Endothelial cell of hepatic sinusoid (primary cell): ENCODE data around the gene KHDRBS2.

Experiments used
- in situ Hi-C: cut with HindIII; loops from 2 replicates; pipeline ENCODE4 v1.10.0; 2017; ENCODE audit warnings: low sequenced_read_pairs

The KHDRBS2 gene

DNA sequence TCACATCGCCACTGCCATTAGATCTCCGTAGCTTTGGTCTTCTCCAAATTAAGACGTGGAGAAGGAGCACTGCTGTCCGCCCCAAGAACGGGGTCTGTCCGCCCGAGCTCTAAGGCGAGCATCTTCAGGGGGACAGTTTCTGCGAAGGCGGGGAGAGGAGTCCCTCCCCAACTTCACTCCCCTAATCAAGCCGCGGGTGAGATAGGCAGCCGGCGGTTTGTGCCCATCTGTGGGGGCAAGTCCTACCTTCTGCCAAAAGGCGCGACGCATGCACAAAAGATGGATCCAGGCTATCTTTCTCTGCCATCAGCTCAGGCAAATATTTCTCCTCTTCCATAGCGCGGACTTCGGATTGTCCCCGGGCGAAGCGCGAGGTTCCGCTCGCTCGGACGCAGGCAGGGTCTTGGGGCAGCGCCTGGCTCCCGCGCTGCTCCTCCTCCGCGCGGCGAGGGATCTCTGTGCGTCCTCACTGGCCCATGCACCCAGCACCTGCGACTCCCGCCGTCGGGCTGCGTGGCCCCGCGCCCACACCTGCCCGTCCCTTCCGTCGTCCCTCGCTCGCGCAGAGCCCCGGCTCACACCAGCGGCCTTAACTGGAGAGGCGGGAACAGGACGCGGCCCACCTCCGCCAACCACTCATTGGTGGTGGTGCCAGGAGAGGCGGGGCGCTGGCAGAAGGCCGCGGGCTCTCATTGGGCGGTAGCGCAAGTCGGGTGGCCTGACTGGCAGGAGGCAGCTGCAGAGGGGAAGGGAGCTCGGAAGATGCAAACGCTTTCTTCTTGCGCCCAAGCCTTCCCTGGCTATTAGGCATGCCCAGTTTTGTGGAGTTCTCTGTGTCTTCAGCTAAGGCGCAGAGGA lies at the start of gene KHDRBS2:
Gene KHDRBS2 (minus strand): TSS at position 614 of the 858 bp plus-strand sequence.
- in situ Hi-C loops = no loop called here

DNA sequence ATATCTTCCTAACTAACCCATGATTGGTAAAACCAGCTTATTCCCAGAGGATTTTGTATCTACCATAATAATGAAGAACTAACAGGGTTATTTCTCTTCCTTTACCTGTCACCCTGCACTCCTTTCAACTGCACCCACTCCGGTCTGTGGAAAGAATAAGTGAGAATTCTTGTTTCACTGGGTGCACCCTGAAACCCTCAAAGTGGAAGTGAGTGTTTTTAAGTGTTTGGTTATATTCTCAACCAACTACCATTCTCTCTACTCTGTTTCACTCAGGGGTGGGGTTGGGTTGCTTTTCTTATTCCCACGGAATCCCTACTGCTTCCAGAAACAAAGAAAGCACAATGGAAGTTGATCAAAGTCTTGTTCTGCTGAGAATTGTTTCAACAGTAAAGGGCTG lies 42.6 kb upstream of the KHDRBS2 start:
- in situ Hi-C loops = no loop called here

DNA sequence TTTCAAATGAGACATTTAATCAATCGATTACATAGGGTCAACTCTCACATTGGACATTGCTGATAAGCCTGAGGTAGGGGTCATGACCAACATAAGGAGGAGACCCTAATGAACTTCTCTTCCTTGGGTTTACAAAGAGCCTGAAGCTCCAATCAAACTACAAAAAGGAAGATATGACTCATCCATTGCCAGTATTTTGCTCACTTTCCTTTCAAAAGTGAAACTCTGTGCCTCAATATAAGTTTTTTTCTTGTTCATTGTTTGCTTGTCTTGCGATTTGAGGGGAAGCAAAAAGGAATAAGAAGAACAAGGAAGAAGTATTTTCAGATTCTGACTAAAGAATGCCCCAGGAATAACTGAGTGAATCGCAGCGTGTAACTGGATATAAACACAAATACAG lies 38.8 kb upstream of the KHDRBS2 start:
- in situ Hi-C loops = no loop called here

DNA sequence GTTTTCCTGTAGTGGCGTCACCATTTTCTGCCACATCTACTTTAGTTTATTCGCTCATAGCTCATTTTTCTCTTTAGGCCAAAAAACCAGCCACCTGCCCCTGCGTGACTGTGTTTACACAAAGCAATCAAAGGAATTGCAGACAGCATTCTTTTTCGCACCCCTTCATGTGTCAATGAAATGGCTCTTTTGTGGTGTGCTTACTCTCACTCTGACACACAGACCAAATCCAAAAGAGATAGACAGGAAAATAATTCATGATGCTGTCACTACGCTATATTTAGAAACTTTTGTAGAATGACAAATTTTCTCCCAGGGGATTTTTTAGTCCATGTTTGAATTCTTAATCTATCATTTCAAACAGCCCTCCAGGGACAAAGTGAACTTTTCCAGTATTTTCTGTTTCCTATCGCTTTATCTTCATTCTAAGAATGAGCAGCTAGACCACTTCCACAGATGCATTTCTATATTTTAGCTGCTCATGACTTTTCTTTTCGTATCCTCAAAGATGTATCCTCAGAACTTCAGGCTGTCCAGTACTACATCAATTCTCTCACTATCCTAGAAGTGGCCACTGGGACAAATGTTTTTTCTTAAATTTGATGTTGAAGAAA lies 37.9 kb upstream of the KHDRBS2 start:
- in situ Hi-C loops = no loop called here

DNA sequence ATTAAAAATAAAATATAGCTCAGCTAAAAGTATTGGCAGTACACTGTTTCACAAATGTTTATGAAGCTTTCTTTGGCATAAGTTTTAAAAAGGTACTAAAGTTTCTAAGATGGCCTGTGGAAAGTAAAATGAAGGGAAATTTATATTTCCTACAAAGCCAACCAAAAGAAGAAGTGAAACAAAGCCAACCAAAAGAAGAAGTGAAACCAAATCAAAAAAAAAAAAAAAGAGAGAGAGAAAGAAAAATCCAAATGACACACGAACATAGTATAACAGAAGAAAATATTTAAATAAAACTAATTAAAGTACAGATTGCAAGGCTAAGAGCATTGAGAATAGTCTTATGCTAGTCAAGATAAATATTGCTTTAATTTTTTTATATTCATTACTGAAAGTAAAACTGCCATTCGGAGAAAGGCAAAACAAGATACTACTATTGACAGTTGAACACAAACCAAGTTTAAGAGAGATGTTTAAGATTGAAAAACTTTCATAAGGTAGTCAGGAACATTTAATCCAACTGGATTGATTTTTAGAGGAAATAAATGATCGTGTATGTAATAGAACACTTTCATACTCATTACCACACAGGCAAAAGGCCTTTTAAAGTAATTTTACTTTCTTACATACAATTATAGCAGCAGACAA lies 12.8 kb upstream of the KHDRBS2 start:
- in situ Hi-C loops = no loop called here

DNA sequence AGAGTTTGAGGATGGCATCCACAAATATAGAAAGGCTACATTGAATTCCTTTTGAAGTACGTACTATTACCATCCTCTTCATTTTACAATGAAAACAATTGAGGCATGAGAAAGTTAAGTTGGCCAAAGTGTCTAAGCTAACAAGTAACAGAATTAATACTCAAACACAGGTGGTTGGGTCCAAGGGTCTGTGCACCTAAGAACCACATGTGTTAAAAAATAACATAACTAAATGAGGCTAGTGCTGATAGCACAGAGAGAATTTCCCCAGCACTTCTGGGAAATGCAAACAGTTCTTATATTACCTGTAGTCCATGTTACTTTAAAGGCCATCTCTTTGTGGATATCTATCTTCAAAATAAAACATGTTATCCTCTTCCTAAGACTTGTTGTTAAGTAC lies 10.5 kb upstream of the KHDRBS2 start:
- in situ Hi-C loops = no loop called here

DNA sequence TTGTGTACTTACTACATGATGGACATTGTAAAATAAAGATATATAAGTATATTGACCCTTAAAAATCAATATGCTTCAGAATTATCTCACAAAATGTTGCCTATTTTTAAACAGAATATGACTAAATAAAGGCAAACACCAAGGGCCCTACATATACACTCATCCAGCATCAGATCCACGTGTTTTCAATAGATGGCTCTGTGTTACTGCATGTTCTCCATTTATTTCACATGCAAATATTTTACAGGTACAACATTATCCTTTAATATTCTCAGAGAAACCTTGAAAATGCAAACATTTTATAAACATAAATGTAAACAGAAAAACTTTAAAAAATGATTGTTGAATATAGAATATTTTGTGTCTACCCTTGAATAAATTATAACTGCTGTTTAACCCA lies 2.9 kb upstream of the KHDRBS2 start:
- in situ Hi-C loops = no loop called here

DNA sequence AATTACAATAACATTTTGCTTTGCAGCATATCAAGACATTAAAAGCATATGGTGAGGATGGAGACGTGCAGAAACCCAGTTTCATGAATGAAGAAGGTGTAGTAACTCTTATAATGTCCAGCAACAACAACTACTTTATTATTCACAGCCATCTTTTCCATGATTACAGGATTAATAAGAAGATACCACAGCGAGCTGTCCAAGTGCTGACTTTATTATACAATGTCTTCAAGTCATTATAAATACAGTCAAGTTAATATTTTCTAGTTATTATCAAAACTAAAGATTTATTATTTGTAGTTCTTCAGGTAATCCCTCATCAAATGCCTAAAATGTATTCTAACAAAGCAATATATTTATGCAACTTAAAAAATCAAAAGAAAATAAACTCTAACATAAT lies 2.5 kb upstream of the KHDRBS2 start:
- in situ Hi-C loops = no loop called here

DNA sequence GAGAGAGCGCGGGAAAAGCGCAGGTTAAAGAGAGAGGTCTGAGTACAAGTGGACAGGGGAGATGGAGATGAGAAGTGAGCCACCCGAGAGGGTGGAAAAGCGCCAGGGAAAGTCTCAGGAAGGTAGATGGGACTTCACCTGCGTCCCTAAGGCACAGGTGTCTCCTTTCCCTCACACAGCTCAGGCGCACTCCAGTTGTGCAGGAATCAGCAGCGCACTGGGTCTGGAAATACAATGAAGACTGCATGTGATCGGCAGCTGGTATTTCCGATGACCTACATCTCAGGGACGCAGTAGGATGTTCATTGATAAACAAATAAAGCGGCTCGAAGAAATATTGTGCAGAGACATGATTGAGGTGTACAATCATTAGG lies 432 bp upstream of the KHDRBS2 start:
- in situ Hi-C loops = no loop called here

DNA sequence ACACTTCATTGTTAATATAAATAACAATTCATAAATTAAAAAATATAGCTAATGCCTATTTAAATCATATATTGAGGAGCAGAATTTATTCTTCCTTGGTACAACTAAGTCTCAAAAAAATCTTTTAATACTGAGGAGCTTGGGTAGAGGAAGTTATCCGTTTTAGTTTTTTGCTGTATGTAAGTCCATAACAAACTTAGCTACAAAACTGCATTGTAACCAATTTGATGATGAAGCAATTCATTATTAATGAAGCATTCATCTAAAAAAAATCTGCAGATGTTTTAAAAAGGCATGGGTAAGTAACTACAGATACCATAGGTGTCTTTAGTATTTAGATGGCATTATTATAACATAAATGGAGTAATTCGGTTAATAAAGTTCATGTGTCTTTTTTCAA lies 1.3 kb downstream of the KHDRBS2 start:
- in situ Hi-C loops = no loop called here

DNA sequence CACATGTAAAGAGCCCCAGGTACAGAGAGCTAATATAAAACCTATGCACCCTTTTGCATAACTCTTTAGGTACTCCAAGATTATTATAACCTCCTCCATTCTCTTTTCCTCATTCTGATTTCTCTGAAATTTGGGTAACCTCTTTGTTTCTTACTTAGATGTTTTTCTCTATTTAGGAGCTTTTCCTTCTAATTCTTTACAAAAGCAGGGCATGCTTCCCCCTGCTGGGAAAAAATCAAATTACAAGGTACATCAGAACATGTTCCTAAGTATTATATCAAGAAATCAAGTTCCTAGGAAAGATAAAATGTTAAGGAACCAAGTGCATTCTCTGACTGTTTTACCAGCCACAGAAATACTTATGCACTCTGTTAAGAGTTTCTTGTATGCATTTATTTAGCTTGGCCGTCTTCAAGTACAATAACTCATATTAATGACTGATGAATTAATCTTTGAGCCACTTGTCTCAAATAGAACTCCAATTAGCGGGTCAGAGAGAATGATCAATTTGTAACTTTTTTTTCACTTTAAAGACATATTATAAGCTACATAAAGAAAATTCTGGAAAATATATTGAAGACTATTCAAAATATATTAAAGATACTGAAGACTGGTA lies 2.1 kb downstream of the KHDRBS2 start:
- in situ Hi-C loops = no loop called here

DNA sequence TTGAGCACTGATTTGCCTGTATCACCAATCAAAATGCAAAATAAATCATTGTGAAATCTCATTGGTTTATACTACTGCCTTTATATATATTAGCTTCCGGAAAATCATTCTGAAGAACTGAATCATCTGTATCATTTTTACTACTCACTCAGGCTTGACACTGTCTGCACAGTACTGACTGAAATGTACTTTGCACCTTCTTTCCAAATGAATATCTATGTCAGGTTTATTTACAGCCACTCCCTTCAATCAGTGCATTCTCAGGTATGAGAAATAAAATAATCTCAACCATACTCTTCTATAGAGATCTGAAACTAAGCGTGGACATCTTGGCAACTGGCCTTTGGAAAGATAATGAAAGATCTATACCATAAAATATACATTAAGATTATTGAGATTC lies 2.7 kb downstream of the KHDRBS2 start:
- in situ Hi-C loops = no loop called here

DNA sequence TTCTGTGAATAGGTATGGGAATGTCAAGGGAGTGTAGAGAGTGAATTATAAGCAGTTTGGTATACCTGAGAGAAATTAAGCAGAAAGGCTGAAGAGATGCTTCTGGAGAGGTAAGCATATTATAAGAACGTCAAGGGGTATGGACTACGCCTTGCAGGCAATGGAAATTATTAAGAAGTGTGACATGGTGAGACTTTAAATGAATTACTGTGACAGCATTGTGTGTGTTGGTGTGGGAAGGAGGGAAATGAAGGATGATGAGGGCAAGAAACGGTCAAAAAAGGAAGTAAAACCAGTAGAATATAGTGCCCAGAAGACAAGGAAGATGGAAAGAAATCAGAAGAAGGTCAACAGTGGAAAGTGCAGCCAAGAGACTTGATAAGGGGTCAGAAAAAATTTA lies 5.9 kb downstream of the KHDRBS2 start:
- in situ Hi-C loops = no loop called here

DNA sequence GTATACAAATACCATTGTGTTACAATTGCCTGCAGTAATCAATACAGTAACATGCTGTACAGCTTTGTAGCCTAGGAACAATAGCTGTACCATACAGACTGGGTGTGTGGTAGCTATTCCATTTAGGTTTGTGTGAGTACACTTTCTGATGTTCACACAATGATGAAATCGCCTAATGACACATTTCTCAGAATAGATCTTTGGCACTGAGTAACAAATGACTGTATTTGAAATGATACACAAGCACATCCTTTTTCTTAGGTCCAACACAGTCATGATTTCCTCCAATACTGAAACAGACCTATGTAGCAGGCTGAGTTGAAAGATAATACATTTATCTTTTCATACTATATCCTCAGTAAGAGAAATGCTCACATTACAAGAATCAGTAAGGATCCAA lies 13.9 kb downstream of the KHDRBS2 start:
- in situ Hi-C loops = no loop called here

DNA sequence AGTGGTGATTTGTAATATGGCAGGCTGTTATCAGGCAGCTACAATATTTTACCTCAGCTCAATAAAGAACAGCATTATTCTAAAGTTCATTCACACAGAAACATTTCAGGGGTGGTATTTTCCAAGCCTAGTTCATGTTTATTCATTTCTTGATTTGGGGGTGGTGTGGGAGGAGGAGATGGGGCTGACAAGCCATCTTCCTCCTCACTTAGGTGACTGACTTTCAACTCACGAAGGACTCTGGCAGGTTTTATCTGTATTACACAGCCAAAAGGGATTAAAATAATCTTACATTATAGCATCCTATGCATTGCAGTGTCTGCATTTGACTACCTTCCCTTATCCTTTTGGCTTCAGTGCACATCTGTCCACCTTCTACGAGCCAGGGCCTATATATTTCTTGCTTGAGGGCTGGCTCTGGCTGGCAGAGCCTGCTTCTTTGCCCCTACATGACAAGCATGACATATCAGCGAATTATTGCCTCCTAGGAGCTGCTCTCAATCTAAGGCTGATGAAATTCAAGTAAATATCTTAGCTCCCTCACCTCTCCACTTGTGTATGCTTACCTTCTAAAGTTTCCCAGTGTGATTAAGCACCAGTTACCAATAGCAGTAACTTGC lies 20.0 kb downstream of the KHDRBS2 start:
- in situ Hi-C loops = no loop called here

DNA sequence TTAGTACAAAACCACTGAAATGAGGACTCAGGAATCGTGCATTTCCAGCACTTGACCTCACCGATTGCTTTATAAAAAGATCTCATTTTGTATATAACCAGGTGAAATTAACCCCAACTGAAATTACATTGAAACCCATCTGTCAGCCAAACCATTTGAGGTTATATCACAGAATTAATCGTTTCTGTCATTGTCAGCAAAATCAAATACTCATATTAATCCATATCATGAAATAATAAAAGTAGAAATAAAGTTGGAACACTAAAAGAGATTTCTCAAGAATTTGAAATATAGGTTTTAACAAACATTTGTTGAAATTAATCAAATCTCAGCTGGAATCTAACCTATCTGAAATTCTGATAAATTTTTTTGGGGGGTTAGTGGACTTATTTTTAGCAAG lies 23.7 kb downstream of the KHDRBS2 start:
- in situ Hi-C loops = no loop called here

DNA sequence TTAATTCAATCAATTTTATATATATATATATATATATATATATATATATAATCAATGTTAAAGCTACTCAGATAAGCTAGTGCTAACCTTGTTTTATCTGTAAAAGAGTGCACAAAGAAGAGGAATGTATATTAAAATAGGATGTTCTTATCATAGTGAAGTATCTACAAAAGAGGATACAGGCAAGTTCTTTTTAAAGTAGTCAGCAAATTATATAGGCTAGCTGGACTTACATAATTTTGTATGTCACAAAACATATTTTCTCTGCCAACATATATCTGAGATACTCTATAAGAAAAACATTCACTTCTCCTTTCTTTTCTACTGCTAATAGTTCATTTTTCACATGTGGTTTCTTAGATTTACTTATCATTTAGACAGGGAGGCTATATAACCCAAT lies 39.9 kb downstream of the KHDRBS2 start:
- in situ Hi-C loops = no loop called here

DNA sequence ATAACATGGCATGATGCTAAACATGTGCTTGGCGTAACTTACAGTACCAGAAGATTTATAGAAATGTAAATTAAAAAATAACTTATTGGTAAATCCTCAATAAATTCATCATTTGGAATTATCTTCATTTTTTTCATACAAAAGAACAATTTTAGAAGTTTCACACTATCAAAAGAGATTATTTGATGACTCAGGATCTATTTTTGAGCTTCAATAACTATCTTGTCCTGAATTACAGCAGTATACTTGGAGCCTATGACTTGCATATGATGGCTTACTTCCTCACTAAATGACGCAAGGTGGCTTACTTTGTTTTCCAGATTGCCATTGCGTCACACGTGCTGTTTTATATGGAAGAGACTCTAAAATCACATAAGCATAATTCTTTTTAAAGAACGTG lies 49.2 kb downstream of the KHDRBS2 start:
- in situ Hi-C loops = no loop called here

DNA sequence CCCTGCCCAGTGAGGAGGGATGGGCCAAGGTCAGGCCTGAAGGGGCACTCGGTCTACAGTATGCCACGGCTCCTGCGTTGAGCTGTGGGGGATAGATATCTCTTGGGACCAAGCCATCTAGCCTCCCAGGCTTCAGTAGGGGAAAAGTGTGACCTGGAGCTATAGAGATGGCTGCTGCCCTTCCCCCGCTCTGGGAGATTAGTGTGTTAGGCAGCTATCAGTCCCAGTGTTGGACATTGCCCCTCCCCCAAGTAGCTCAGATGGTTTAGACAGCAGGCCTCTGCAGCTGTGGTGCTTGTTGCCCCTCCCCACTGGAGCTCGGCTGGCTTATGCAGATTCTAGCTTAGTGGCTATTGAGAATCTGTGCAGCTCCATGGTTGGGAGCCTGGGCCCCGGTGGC lies 56.8 kb downstream of the KHDRBS2 start:
- in situ Hi-C loops = no loop called here

DNA sequence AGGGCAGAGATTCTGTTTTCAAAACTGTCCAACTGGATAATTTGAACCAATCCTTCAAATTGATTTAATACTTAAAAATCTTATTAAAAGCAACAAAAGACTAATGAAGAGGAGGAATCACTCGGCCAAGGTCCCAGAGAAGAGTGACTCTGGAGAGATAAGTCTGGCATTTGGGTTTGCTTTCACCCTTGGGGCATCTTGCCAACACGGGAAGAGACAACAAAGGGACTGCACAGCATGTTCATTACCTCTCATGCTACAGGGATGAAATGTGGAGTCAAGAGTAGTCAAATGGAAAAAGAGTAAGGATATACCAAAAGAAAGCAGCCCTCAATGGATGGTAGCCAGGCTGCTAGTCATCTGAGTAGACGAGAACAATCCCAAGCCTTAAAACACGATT lies 68.2 kb downstream of the KHDRBS2 start:
- in situ Hi-C loops = no loop called here

DNA sequence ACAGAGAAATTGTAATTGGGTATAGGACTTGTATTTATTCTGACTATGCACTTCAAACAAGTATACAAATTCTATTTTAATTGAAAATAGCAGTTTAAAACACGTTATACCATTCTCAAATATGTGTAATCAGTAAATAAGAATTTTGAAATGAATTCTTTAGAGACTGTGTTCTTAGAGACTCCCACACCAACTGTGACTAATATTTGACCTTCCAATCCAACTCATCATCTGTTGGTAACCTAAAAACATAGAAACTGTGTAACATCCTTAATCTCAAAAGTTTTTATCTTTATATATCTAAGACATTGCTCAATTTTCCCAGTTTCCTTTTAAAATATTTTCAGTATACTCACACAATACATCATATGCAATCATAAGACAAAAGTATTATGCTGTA lies 83.9 kb downstream of the KHDRBS2 start:
- in situ Hi-C loops = no loop called here
